Adipocyte (in vitro differentiated cells): ENCODE data around the gene MRPL17.
"Not testable (repeated sequence)": the region's sequence is repeated elsewhere in the genome, so short reads cannot be mapped to it uniquely, and the experiment has no call there.

Source experiments
- DNase-seq: peaks from one replicate; pipeline ENCODE4 v3.0.0-alpha.2; 2015; ENCODE audit warnings: low read depth
- H3K27me3 ChIP-seq: replicated peaks from 2 replicates; pipeline ENCODE4 v1.7.0; 2013; ENCODE audit warnings: mild to moderate bottlenecking, low read length, moderate library complexity; ENCODE audit not compliant: control insufficient read depth, insufficient read depth
- H3K36me3 ChIP-seq: 2 replicates; pipeline ENCODE4 v1.7.0; 2013; ENCODE audit warnings: low read length, mild to moderate bottlenecking, moderate library complexity; ENCODE audit not compliant: control insufficient read depth, insufficient read depth, severe bottlenecking
- H3K4me1 ChIP-seq: 2 replicates; pipeline ENCODE4 v1.7.0; 2013; ENCODE audit warnings: mild to moderate bottlenecking, low read length, moderate library complexity; ENCODE audit not compliant: control insufficient read depth, insufficient read depth
- H3K4me3 ChIP-seq: 2 replicates; pipeline ENCODE4 v1.7.0; 2013; ENCODE audit warnings: mild to moderate bottlenecking, low read length, moderate library complexity
- H3K9ac ChIP-seq: 2 replicates; pipeline ENCODE4 v1.7.0; 2013; ENCODE audit warnings: mild to moderate bottlenecking, low read length, moderate library complexity
- H3K9me3 ChIP-seq: 2 replicates; pipeline ENCODE4 v1.7.0; 2013; ENCODE audit warnings: mild to moderate bottlenecking, low read length, moderate library complexity; ENCODE audit not compliant: control insufficient read depth

Gene MRPL17

DNA sequence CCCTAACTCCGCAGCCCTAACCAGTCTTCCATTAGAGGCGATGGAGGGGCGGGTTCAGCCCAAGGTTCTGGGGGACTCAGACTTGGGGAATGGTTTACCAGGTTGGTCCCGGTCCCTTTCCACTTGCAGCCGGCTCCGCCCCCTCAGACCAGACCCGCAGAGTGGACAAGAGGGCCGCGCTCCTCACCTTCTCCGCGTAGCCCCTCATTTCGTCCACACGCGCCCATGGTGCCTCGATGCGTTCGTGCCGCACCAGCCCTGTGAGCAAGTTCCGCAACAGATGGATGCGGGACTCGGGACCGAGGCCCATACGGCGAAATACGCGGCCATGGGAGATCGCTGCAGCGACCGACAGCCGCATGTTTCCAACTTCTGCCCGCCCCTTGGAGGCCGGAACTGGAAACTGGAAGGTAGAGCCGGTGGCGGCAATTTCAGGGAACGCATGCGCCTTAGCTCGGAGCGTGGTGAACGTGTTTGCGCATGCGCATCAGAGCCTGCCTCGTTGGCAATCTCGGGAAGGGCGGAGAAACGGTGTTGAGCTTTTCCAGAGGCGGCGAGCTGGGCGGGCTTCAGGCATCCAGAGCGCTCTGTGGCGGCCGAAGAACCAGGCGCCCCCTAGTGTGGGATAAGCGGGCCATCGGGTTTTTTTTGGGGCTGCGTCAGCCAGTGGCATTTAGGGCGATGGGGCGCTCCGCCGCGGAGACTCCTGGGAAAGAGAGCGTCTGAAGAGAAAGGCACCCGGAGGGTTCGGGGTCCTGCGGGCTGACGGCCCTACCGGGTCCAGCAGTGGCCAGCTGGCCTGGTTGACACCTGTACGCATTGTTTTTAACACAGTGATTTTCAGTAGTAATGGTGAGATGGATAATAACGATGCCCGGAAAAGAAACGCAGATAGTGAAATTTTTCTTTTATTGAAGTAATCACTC lies at the start of gene MRPL17:
Gene MRPL17, minus strand, starts transcription at position 405 of the 926 bp plus-strand sequence. Its CDS starts 44 bp downstream, at position 361.
- H3K27me3 ChIP-seq: no peaks in the 10 kb centered on the region
- peak within 1 kb of the TSS; percentile 92 for H3K4me3 ChIP-seq
- peak within 1 kb of the TSS; percentile 95 for H3K9ac ChIP-seq
- H3K4me1 ChIP-seq: peaks cover 21% of the 10 kb centered on the region
- DNase-seq: peak; percentile 100
- peaks cover 14% of the 10 kb centered on the region for H3K36me3 ChIP-seq
- no peaks in the 10 kb centered on the region for H3K9me3 ChIP-seq

GRCh38 chr11:6727971-6728760 lies 45.0 kb upstream of the MRPL17 start:
- Histone ChIP-seq H3K27me3 (no peaks in the 10 kb centered on the region), H3K9ac (no peak overlapping the region), H3K9me3 (peaks cover 5% of the 10 kb centered on the region), H3K36me3 (no peaks in the 10 kb centered on the region), H3K4me3 (no peak overlapping the region), H3K4me1 (no peaks in the 10 kb centered on the region)
- DNase-seq: no peak

- peaks cover 5% of the 10 kb centered on the region for H3K9me3 ChIP-seq
- H3K4me3 ChIP-seq: no peak overlapping the region
- H3K4me1 ChIP-seq: no peaks in the 10 kb centered on the region
- no peaks in the 10 kb centered on the region for H3K36me3 ChIP-seq
- H3K9ac ChIP-seq: no peak overlapping the region
- H3K27me3 ChIP-seq: no peaks in the 10 kb centered on the region
- no peak for DNase-seq
Measured at GRCh38 chr11:6725386-6725896, 42.3 kb upstream of the MRPL17 start.

DNA sequence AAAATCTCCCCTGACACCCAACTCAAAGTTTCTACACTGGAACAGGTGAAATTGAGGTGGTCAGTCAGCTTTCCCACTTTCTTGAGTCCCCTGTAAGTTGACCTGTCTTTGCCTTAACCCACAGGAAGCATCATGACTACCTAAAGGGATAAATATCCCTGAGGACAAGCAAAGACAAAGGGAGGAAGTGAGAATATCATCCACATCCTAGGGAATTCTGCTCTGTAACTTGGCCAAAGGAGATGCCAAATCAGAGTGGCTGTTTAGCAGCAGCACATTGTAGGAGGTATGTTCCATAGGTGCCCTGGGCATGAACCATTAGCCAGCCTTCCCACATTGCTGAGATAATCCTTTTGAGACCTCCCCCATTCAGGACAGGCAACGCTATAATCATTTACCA lies 40.9 kb upstream of the MRPL17 start:
- no peak for DNase-seq
- Histone ChIP-seq H3K4me1 (peaks cover 5% of the 10 kb centered on the region), H3K27me3 (no peaks in the 10 kb centered on the region), H3K9ac (no peak overlapping the region), H3K9me3 (peaks cover 5% of the 10 kb centered on the region), H3K36me3 (no peaks in the 10 kb centered on the region), H3K4me3 (no peak overlapping the region)

GRCh38 chr11:6721343-6721742 lies 38.2 kb upstream of the MRPL17 start:
- no peak for DNase-seq
- no peaks in the 10 kb centered on the region for H3K9me3 ChIP-seq
- no peaks in the 10 kb centered on the region for H3K36me3 ChIP-seq
- peaks cover 6% of the 10 kb centered on the region for H3K27me3 ChIP-seq
- no peak overlapping the region for H3K4me3 ChIP-seq
- H3K4me1 ChIP-seq: peaks cover 5% of the 10 kb centered on the region
- no peak overlapping the region for H3K9ac ChIP-seq

DNA sequence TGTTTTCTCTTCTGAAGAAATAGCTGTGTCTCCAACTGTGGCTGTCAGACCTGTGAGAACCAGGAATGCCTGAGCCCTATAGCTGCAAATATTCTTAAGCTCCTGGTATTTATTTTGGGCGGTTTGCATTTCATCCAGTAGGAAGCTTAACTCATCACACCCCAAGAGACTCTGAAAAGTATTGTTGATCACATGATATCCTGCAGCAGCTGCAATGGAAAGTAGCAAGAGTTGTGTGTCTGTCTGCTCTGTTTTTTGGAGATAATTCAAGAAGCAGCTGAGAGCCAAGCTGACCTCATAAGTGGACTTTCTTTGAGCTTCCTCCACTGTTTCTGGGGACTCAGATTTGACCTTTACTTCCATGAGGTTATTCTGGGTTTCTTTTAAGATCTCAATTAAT lies 36.4 kb upstream of the MRPL17 start:
- H3K27me3 ChIP-seq: peaks cover 6% of the 10 kb centered on the region
- no peaks in the 10 kb centered on the region for H3K36me3 ChIP-seq
- no peaks in the 10 kb centered on the region for H3K9me3 ChIP-seq
- no peak overlapping the region for H3K9ac ChIP-seq
- peaks cover 5% of the 10 kb centered on the region for H3K4me1 ChIP-seq
- no peak for DNase-seq
- H3K4me3 ChIP-seq: no peak overlapping the region

GRCh38 chr11:6717426-6717825 lies 34.3 kb upstream of the MRPL17 start:
- Histone ChIP-seq H3K27me3 (peaks cover 6% of the 10 kb centered on the region), H3K4me1 (peaks cover 5% of the 10 kb centered on the region), H3K9me3 (no peaks in the 10 kb centered on the region), H3K36me3 (no peaks in the 10 kb centered on the region), H3K4me3 (no peak overlapping the region), H3K9ac (no peak overlapping the region)
- DNase-seq: no peak

DNA sequence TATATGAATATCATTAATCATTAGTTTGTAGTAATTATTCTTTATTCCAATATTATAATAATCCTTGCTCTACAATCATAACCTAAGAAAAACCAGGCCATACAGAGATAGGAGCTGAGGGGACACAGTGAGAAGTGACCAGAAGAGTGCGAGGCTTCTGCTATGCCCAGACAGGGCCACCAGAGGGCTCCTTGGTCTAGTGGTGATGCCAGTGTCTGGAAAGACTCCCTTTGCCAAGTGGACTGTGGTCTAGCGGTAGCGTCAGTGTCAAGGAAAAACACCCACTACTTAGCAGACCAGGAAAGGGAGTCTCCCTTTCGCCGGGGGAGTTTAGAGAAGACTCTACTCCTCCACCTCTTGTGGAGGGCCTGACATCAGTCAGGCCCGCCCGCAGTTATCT lies 28.4 kb upstream of the MRPL17 start:
- not testable (repeated sequence) for H3K4me1 ChIP-seq, H3K27me3 ChIP-seq, H3K9ac ChIP-seq, H3K4me3 ChIP-seq, H3K9me3 ChIP-seq, H3K36me3 ChIP-seq
- peak; percentile 22 for DNase-seq

DNA sequence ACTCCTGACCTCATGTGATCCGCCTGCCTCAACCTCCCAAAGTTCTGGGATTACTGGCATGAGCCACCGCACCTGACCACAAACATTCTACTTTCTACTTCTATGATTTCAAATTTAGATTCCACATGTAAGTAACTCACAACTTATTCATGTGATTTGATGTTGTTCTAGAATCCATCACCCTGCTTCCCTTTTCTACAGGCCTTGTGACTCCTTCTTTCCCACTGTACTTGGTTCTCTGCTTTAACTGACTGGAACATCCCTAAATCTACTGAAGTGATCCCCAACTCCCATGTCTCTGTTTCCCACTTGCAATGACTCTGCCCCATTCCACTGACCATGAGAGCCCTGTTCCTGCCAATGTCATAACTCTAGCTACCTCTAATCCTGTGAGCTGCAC lies 25.7 kb upstream of the MRPL17 start:
- H3K36me3 ChIP-seq: no peaks in the 10 kb centered on the region
- H3K9me3 ChIP-seq: no peaks in the 10 kb centered on the region

GRCh38 chr11:6705905-6706535 lies 22.9 kb upstream of the MRPL17 start:
- no peaks in the 10 kb centered on the region for H3K27me3 ChIP-seq
- peaks cover 6% of the 10 kb centered on the region for H3K4me1 ChIP-seq
- no peaks in the 10 kb centered on the region for H3K9me3 ChIP-seq
- peak; percentile 93 for DNase-seq
- H3K4me3 ChIP-seq: no peak overlapping the region
- H3K36me3 ChIP-seq: no peaks in the 10 kb centered on the region
- H3K9ac ChIP-seq: no peak overlapping the region

More for the DNA sequence above, 25.7 kb upstream of the MRPL17 start:
- Histone ChIP-seq H3K4me1 (no peaks in the 10 kb centered on the region), H3K9ac (no peak overlapping the region), H3K27me3 (no peaks in the 10 kb centered on the region), H3K4me3 (no peak overlapping the region)
- DNase-seq: no peak
